B cell (primary cell): ENCODE measurements around the gene MRPS23. TPM values are rescaled to one million over a fixed set of nuclear protein-coding genes. Genes with fewer than 3 reads are reported as not detected.

Source experiments
- ATAC-seq: fragments of 200-7000 bp; cut with Tn5 transposase; one replicate; pipeline ENCODE4 v1.10.0; 2021; ENCODE audit warnings: low read depth, mild to moderate bottlenecking, moderate number of reproducible peaks, moderate library complexity
- CTCF ChIA-PET: fragments of 350-600 bp; sonication (Branson Sonifier 250); formaldehyde crosslinking; loops from one replicate; lab custom pipeline; 2021; ENCODE audit warnings: antibody characterized with exemption, inconsistent platforms; lab: Charles Lee
- POLR2A ChIA-PET: fragments of 350-600 bp; sonication (Branson Sonifier 250); formaldehyde crosslinking; loops from one replicate; lab custom pipeline; 2021; ENCODE audit warnings: antibody characterized with exemption; lab: Charles Lee
- DNase-seq: peaks from one replicate; pipeline ENCODE4 v3.0.0; 2013
- H2AFZ ChIP-seq: 2 replicates; pipeline ENCODE4 v1.6.1; 2012; ENCODE audit warnings: mild to moderate bottlenecking, low read depth, low read length; ENCODE audit not compliant: insufficient read depth, poor library complexity, severe bottlenecking
- H3K27ac ChIP-seq, 2 donors: 1 replicate in 1 of 2; 2 replicates in 1 of 2; pipeline ENCODE4 v1.5.1; 2012 to 2013; ENCODE audit warnings: low read length in 2 of 2, mild to moderate bottlenecking in 2 of 2, moderate library complexity in 1 of 2
- H3K27me3 ChIP-seq, 4 experiments: fragments of 200-600 bp in 1 of 4; sonication (generic) in 1 of 4; replicated peaks in 1 of 4; 1 replicate in 2 of 4; 2 replicates in 2 of 4; pipeline versions ENCODE4 v1.6.1 to v1.7.0; 2013 to 2016; ENCODE audit warnings: low read length in 3 of 4, mild to moderate bottlenecking in 2 of 4, mixed read lengths in 1 of 4, moderate library complexity in 1 of 4; ENCODE audit not compliant: insufficient read depth in 4 of 4, control insufficient read depth in 3 of 4; ENCODE audit errors: control extremely low read depth in 1 of 4
- H3K36me3 ChIP-seq, 2 experiments: replicated peaks in 1 of 2; 1 replicate in 1 of 2; 2 replicates in 1 of 2; pipeline versions ENCODE4 v1.6.1 to v1.7.1; 2013; ENCODE audit warnings: low read length in 1 of 2; ENCODE audit not compliant: insufficient read depth in 2 of 2, control insufficient read depth in 1 of 2; ENCODE audit errors: control extremely low read depth in 1 of 2, extremely low read depth in 1 of 2
- H3K4me1 ChIP-seq, 2 donors: fragments of 200-600 bp in 1 of 2; sonication (generic) in 1 of 2; 1 replicate in 1 of 2; 2 replicates in 1 of 2; pipeline versions ENCODE4 v1.5.1 to v1.6.1; 2013 to 2017; ENCODE audit warnings: low read length in 2 of 2; ENCODE audit not compliant: control insufficient read depth in 2 of 2, insufficient read depth in 2 of 2
- H3K4me2 ChIP-seq: replicated peaks from 2 replicates; pipeline ENCODE3; 2012; ENCODE audit warnings: mild to moderate bottlenecking, low read depth, low read length; ENCODE audit not compliant: poor library complexity, severe bottlenecking
- H3K4me3 ChIP-seq, 5 experiments: fragments of 200-600 bp in 1 of 5; sonication (generic) in 1 of 5; 1 replicate in 3 of 5; 2 replicates in 2 of 5; pipeline versions ENCODE4 v1.5.1 to v1.7.0; 2011 to 2016; ENCODE audit warnings: low read length in 4 of 5, mild to moderate bottlenecking in 4 of 5, low read depth in 2 of 5, control low read depth in 1 of 5, moderate library complexity in 1 of 5; ENCODE audit not compliant: insufficient read depth in 1 of 5; ENCODE audit errors: control extremely low read depth in 1 of 5, extremely low read depth in 1 of 5
- H3K79me2 ChIP-seq: fragments of 200-600 bp; sonication (generic); one replicate; pipeline ENCODE4 v1.6.0; 2016; ENCODE audit warnings: low read length; ENCODE audit not compliant: control insufficient read depth, insufficient read depth
- H3K9ac ChIP-seq: fragments of 200-600 bp; sonication (generic); 2 replicates; pipeline ENCODE4 v1.6.1; 2017; ENCODE audit warnings: mild to moderate bottlenecking, low read length, moderate library complexity
- H3K9me3 ChIP-seq, 3 donors: one replicate each; pipeline versions ENCODE4 v1.6.1 to v1.7.1; 2013; ENCODE audit warnings: low read length in 2 of 3; ENCODE audit not compliant: control insufficient read depth in 2 of 3, insufficient read depth in 1 of 3; ENCODE audit errors: control extremely low read depth in 1 of 3
- H4K20me1 ChIP-seq: 2 replicates; pipeline ENCODE4 v1.6.0; 2012; ENCODE audit warnings: mild to moderate bottlenecking, low read length; ENCODE audit not compliant: insufficient read depth, control insufficient read depth, poor library complexity, severe bottlenecking
- H3K27ac Mint-ChIP-seq: one replicate; pipeline ENCODE4 v1.8.0; 2021; ENCODE audit warnings: mixed read lengths
- H3K27me3 Mint-ChIP-seq: one replicate; pipeline ENCODE4 v1.8.0; 2021; ENCODE audit warnings: mixed read lengths
- H3K4me1 Mint-ChIP-seq: one replicate; pipeline ENCODE4 v1.8.0; 2021; ENCODE audit warnings: mixed read lengths
- H3K4me3 Mint-ChIP-seq: one replicate; pipeline ENCODE4 v1.8.0; 2021; ENCODE audit warnings: mixed read lengths
- H3K9me3 Mint-ChIP-seq: one replicate; pipeline ENCODE4 v1.8.0; 2022; ENCODE audit warnings: mixed read lengths; ENCODE audit not compliant: insufficient read depth
- CTCF ChIP-seq: fragments of 200-600 bp; IDR thresholded peaks from one replicate; pipeline ENCODE4 v1.8.0; 2022; ENCODE audit warnings: antibody characterized with exemption, mild to moderate bottlenecking
- EZH2 ChIP-seq: IDR thresholded peaks from 2 replicates; pipeline ENCODE4 v1.6.1; 2012; ENCODE audit warnings: borderline replicate concordance, low read depth, mild to moderate bottlenecking, moderate library complexity, low read length; ENCODE audit not compliant: insufficient read depth, poor library complexity, severe bottlenecking
- WGBS: methylation state at CpG from one replicate; pipeline ENCODE4 v1.1.5; 2013; ENCODE audit warnings: missing lambda C conversion rate; ENCODE audit not compliant: insufficient coverage; 5-methylcytosine and 5-hydroxymethylcytosine counted together
- intact Hi-C: fragments of 100-400 bp; cut with micrococcal nuclease; formaldehyde crosslinking; loops from one replicate; pipeline ENCODE4 v1.10.0; 2022
- polyA plus RNA-seq: library from polyadenylated mRNA; depleted of rRNA; stranded (reverse); fragments of >200 nt; gene quantifications from 2 replicates; pipeline ENCODE4 v1.2.3, GENCODE V29; 2012
- total RNA-seq, 2 donors: library from RNA; stranded (reverse); fragments of 120-200 nt in 1 of 2; gene quantifications; 1 replicate in 1 of 2; 2 replicates in 1 of 2; pipeline versions ENCODE4 v1.2.3 to v1.2.4, GENCODE V29; 2013 to 2022

MRPS23 gene
- total and polyA plus RNA-seq, 2 donors (not counting 1 experiment from before 2014, with no cell fraction given) = 10.3 to 25.4 TPM

DNA sequence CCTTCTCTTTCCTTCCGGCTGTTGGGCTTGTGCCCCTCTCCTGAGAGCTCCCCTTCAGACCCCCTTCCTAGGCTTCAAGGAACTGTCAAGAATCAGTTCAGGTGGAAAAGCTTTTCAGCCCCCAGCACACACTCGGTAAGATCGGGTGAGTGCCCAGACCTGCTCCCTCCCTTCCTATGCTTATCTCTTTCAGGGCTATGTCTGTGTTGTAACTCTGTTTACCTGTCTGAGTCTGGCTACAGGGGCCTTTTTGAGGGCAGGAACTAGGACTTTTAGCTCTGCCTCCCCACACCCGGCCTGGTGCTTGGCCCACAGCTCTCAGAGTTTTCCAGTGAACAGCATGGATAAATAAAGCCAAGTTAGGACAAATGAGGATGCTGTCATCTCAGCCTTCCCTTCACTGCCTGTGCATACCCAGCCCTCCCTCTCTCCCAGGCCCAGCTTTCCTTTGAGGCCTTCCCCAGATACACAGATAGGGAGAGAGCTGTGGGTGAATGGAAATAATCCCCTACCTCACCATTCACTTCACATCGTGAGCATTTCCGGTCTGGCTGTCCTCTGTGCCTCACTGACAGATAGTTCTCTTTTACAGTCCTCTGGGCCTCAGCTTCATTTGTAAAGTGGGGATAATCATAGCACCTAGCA is 5.7 kb upstream of the MRPS23 start:
- Histone ChIP-seq H2AFZ (no peak overlapping the region), H3K9ac (no peak overlapping the region), H3K79me2 (peaks cover 3% of the 10 kb centered on the region), H3K9me3 (no peaks in the 10 kb centered on the region), H3K4me1 (peaks cover 8 to 11% of the 10 kb centered on the region in 2 donors), H3K27me3 (peaks cover 0 to 26% (median 7%) of the 10 kb centered on the region in 4 experiments), H4K20me1 (no peaks in the 10 kb centered on the region), H3K27ac (no peak overlapping the region), H3K4me3 (no peak overlapping the region), H3K36me3 (no peaks in the 10 kb centered on the region), H3K4me2 (no peak overlapping the region)
- peaks cover 12% of the 10 kb centered on the region for H3K27me3 Mint-ChIP-seq
- H3K27ac Mint-ChIP-seq = peak overlapping the region; percentile 53
- H3K9me3 Mint-ChIP-seq = no peaks in the 10 kb centered on the region
- TF ChIP-seq EZH2 (no peak), CTCF (no peak)
- H3K4me1 Mint-ChIP-seq = peaks cover 12% of the 10 kb centered on the region
- no peak for DNase-seq
- CTCF ChIA-PET = interaction anchor here (0.5 to 18.1 kb wide), 8 partner anchors 34 to 741 kb away, joined by 3 to 468 read pairs (median 3); partner anchors contain the start of gene VEZF1
- 100% methylated on average over 2 of the region's 6 CpGs for WGBS
- no peak overlapping the region for H3K4me3 Mint-ChIP-seq
- intact Hi-C loops = loop anchor here (10.0 kb wide), 2 partner anchors 359 to 659 kb away; partner anchors contain the start of genes MKS1 and MTMR4
- POLR2A ChIA-PET = interaction anchor here (0.6 to 1.1 kb wide), 3 partner anchors 106 to 594 kb away, joined by 3 to 8 read pairs (median 7); no protein-coding TSS in a partner anchor
- ATAC-seq = no peak

DNA sequence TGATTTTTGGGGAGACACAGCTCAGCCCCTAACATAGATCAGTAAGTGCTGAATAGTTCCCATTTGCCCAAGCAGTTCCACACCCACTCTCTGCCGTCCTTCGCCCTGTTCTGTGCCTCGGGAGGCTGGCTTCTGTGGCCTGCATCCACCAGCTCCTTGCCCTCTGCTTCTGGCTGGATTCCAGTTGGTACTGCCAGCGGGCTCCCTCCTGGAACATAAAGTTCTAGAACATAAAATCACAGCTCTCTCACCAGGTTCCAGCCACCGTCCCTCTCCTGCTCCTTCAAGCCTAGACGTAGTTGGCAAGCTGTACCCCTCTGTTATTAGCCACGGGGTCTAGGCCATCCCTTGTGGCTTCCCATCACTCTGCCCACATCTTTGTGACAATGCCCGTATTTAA is 3.9 kb upstream of the MRPS23 start:
- Histone ChIP-seq H3K79me2 (peaks cover 14% of the 10 kb centered on the region), H3K27me3 (peaks cover 0 to 10% (median 3%) of the 10 kb centered on the region in 4 experiments), H3K9ac (no peak overlapping the region), H3K4me1 (peaks cover 16 to 18% of the 10 kb centered on the region in 2 donors), H3K4me3 (no peak overlapping the region), H2AFZ (no peak overlapping the region), H3K4me2 (no peak overlapping the region), H3K9me3 (no peaks in the 10 kb centered on the region), H3K27ac (no peak overlapping the region), H4K20me1 (peaks cover 5% of the 10 kb centered on the region), H3K36me3 (peaks cover 0 to 2% of the 10 kb centered on the region in 2 experiments)
- 93% methylated on average over 8 of the region's 8 CpGs for WGBS
- TF ChIP-seq CTCF (no peak), EZH2 (no peak)
- Mint-ChIP-seq H3K27ac (no peak overlapping the region), H3K27me3 (peaks cover 3% of the 10 kb centered on the region), H3K9me3 (no peaks in the 10 kb centered on the region), H3K4me1 (peaks cover 28% of the 10 kb centered on the region), H3K4me3 (no peak overlapping the region)
- POLR2A ChIA-PET = no interaction called here
- intact Hi-C loops = loop anchor here (5.0 to 10.0 kb wide), 3 partner anchors 84 to 661 kb away; partner anchors contain the start of genes MKS1 and MTMR4
- ATAC-seq (no peak), DNase-seq (no peak)
- CTCF ChIA-PET = interaction anchor here (0.8 to 18.1 kb wide), 6 partner anchors 17 to 258 kb away, joined by 3 to 468 read pairs (median 4); partner anchors contain the start of genes SRSF1 and VEZF1
